ENCODE results near the gene AGBL1.
"Not testable (repeated sequence)": the region's sequence is repeated elsewhere in the genome, so short reads cannot be mapped to it uniquely, and the experiment has no call there.

Gene AGBL1

GRCh38 chr15:87032295-87032694 lies 952.6 kb downstream of the AGBL1 start:
- no peak for DNase-seq

- no peak for DNase-seq
Observed at GRCh38 chr15:87033056-87033455, 953.4 kb downstream of the AGBL1 start.

- no peak for DNase-seq
Observed at GRCh38 chr15:87034886-87035285, 955.2 kb downstream of the AGBL1 start.

- no peak for DNase-seq
Observed at GRCh38 chr15:87038404-87038803, 958.7 kb downstream of the AGBL1 start.

GRCh38 chr15:87042619-87043018 lies 962.9 kb downstream of the AGBL1 start:
- not testable (repeated sequence) for DNase-seq

GRCh38 chr15:87045746-87046145 lies 966.1 kb downstream of the AGBL1 start:
- no peak for DNase-seq

- DNase-seq, result no peak
Observed at GRCh38 chr15:87047203-87047965, 967.7 kb downstream of the AGBL1 start.
